GM21529 (cell line): ENCODE measurements around the gene ANKRD33.

Experiments
- ATAC-seq: cut with Tn5 transposase; IDR thresholded peaks from one replicate; pipeline ENCODE4 v1.9.1; 2021; ENCODE audit not compliant: unreplicated experiment

ANKRD33 gene

GRCh38 chr12:51900323-51900889 lies 12.5 kb downstream of the ANKRD33 start:
- no peak for ATAC-seq

GRCh38 chr12:51901121-51901817 lies 13.4 kb downstream of the ANKRD33 start:
- ATAC-seq = no peak

GRCh38 chr12:51901881-51902280 lies 14.0 kb downstream of the ANKRD33 start:
- ATAC-seq = no peak

GRCh38 chr12:51904951-51905470 lies 17.1 kb downstream of the ANKRD33 start:
- no peak for ATAC-seq

- ATAC-seq = no peak
Measured at GRCh38 chr12:51905471-51906429, 17.8 kb downstream of the ANKRD33 start.

- no peak for ATAC-seq
Measured at GRCh38 chr12:51906430-51907082, 18.7 kb downstream of the ANKRD33 start.

- no peak for ATAC-seq
Measured at GRCh38 chr12:51907083-51907855, 19.4 kb downstream of the ANKRD33 start, which contains the start of gene ACVRL1. ACVRL1 (plus strand) TSS chr12:51907504; CDS start chr12:51912475, 4,971 bp downstream.

GRCh38 chr12:51907856-51908425 lies 20.0 kb downstream of the ANKRD33 start:
- ATAC-seq = no peak

GRCh38 chr12:51908876-51909592 lies 21.1 kb downstream of the ANKRD33 start:
- no peak for ATAC-seq

- ATAC-seq = no peak
Measured at GRCh38 chr12:51910168-51910567, 22.3 kb downstream of the ANKRD33 start.

GRCh38 chr12:51910691-51911090 lies 22.8 kb downstream of the ANKRD33 start:
- no peak for ATAC-seq

GRCh38 chr12:51911307-51911706 lies 23.4 kb downstream of the ANKRD33 start:
- ATAC-seq = no peak

- ATAC-seq = no peak
Measured at GRCh38 chr12:51911788-51912711, 24.1 kb downstream of the ANKRD33 start.

- no peak for ATAC-seq
Measured at GRCh38 chr12:51913071-51914033, 25.4 kb downstream of the ANKRD33 start.

- ATAC-seq = no peak
Measured at GRCh38 chr12:51914034-51914923, 26.4 kb downstream of the ANKRD33 start.
